IMR-90 (cell line): ENCODE measurements around the gene CA12. TPM values are rescaled to one million over a fixed set of nuclear protein-coding genes. Genes with fewer than 3 reads are reported as not detected.
A peak's percentile ranks its signal among the peaks of the same experiment; 100 is the strongest.

Source experiments
- ATAC-seq: fragments of 200-7000 bp; cut with Tn5 transposase; 2 replicates; pipeline ENCODE4 v1.9.1; 2020; ENCODE audit warnings: low read depth, mild to moderate bottlenecking, moderate library complexity
- BruUV-seq: library from RNA; stranded (reverse); fragments of 400-500 nt; replicated peaks from 2 replicates; lab custom pipeline; 2021; lab: Mats Ljungman, UMichigan
- CTCF ChIA-PET: fragments of 300-600 bp; formaldehyde crosslinking; extraction: SDS; loops from one replicate; lab custom pipeline; 2021; ENCODE audit warnings: antibody characterized with exemption; lab: Yijun Ruan, JAX
- POLR2A ChIA-PET: fragments of 300-600 bp; sonication (Branson Sonifier 250); formaldehyde crosslinking; loops from one replicate; lab custom pipeline; 2022; ENCODE audit warnings: antibody characterized with exemption; ENCODE audit not compliant: unreplicated experiment; lab: Charles Lee
- DNase-seq: peaks from one replicate; pipeline ENCODE4 v3.0.0; 2013
- H2AFZ ChIP-seq: replicated peaks from 2 replicates; pipeline ENCODE3; 2013; ENCODE audit warnings: low read length, mild to moderate bottlenecking; ENCODE audit not compliant: poor library complexity
- H2AK5ac ChIP-seq: 2 replicates; pipeline ENCODE4 v1.6.1; 2013; ENCODE audit warnings: low read depth, low read length, inconsistent platforms
- H2AK9ac ChIP-seq: replicated peaks from 2 replicates; pipeline ENCODE3; 2013; ENCODE audit warnings: mild to moderate bottlenecking, low read depth, low read length, moderate library complexity; ENCODE audit not compliant: poor library complexity
- H2BK120ac ChIP-seq: 2 replicates; pipeline ENCODE4 v1.6.1; 2013; ENCODE audit warnings: low read depth, low read length, inconsistent platforms
- H2BK15ac ChIP-seq: 3 replicates; pipeline ENCODE4 v1.6.1; 2013; ENCODE audit warnings: low read depth, low read length, inconsistent platforms
- H2BK20ac ChIP-seq: 2 replicates; pipeline ENCODE4 v1.6.1; 2013; ENCODE audit warnings: low read depth, mild to moderate bottlenecking, inconsistent platforms, low read length, moderate library complexity
- H2BK5ac ChIP-seq: 2 replicates; pipeline ENCODE4 v1.6.1; 2013; ENCODE audit warnings: mild to moderate bottlenecking, low read depth, low read length, inconsistent platforms; ENCODE audit not compliant: poor library complexity, severe bottlenecking
- H3K14ac ChIP-seq: replicated peaks from 2 replicates; pipeline ENCODE4 v1.6.1; 2013; ENCODE audit warnings: low read depth, low read length, inconsistent platforms
- H3K18ac ChIP-seq: 2 replicates; pipeline ENCODE4 v1.6.1; 2013; ENCODE audit warnings: low read depth, low read length, control low read depth
- H3K23ac ChIP-seq: 2 replicates; pipeline ENCODE4 v1.6.1; 2013; ENCODE audit warnings: low read depth, low read length, inconsistent platforms
- H3K27ac ChIP-seq: 2 replicates; pipeline ENCODE4 v1.5.1; 2013; ENCODE audit warnings: mild to moderate bottlenecking, control low read depth, low read length; ENCODE audit not compliant: insufficient read depth
- H3K27me3 ChIP-seq: 2 replicates; pipeline ENCODE4 v1.6.1; 2013; ENCODE audit warnings: low read length; ENCODE audit not compliant: control insufficient read depth, insufficient read depth
- H3K36me3 ChIP-seq: 2 replicates; pipeline ENCODE4 v1.6.1; 2013; ENCODE audit warnings: low read length, mixed read lengths; ENCODE audit not compliant: control insufficient read depth, insufficient read depth
- H3K4ac ChIP-seq: 2 replicates; pipeline ENCODE4 v1.6.1; 2013; ENCODE audit warnings: low read depth, low read length, inconsistent platforms
- H3K4me1 ChIP-seq: 2 replicates; pipeline ENCODE4 v1.6.1; 2013; ENCODE audit warnings: low read length, mixed read lengths; ENCODE audit not compliant: control insufficient read depth, insufficient read depth
- H3K4me2 ChIP-seq: 2 replicates; pipeline ENCODE4 v1.6.1; 2013; ENCODE audit warnings: low read depth, mild to moderate bottlenecking, control low read depth, low read length, moderate library complexity
- H3K4me3 ChIP-seq: 2 replicates; pipeline ENCODE4 v1.5.1; 2013; ENCODE audit warnings: low read depth, mild to moderate bottlenecking, control low read depth, low read length, moderate library complexity; ENCODE audit not compliant: insufficient read depth
- H3K56ac ChIP-seq: 2 replicates; pipeline ENCODE4 v1.6.1; 2013; ENCODE audit warnings: low read length, inconsistent platforms; ENCODE audit not compliant: insufficient read depth; ENCODE audit errors: extremely low read depth
- H3K79me1 ChIP-seq, 2 experiments: 2 replicates each; pipeline ENCODE4 v1.6.1; 2013; ENCODE audit warnings: low read length in 2 of 2, inconsistent platforms in 1 of 2, low read depth in 1 of 2
- H3K9ac ChIP-seq: 2 replicates; pipeline ENCODE4 v1.6.1; 2013; ENCODE audit warnings: low read depth, low read length, control low read depth
- H3K9me1 ChIP-seq: 2 replicates; pipeline ENCODE4 v1.6.1; 2013; ENCODE audit warnings: low read length, inconsistent platforms; ENCODE audit not compliant: insufficient read depth
- H3K9me3 ChIP-seq: 2 replicates; pipeline ENCODE4 v1.6.1; 2013; ENCODE audit warnings: low read length; ENCODE audit not compliant: control insufficient read depth, insufficient read depth
- H4K20me1 ChIP-seq: 2 replicates; pipeline ENCODE4 v1.6.1; 2013; ENCODE audit warnings: low read length, inconsistent platforms; ENCODE audit not compliant: insufficient read depth
- H4K5ac ChIP-seq: 2 replicates; pipeline ENCODE4 v1.6.1; 2013; ENCODE audit warnings: mild to moderate bottlenecking, low read depth, low read length, control low read depth
- H4K8ac ChIP-seq, 2 experiments: 2 replicates each; pipeline ENCODE4 v1.6.1; 2013; ENCODE audit warnings: low read depth in 2 of 2, low read length in 2 of 2, control low read depth in 1 of 2, inconsistent platforms in 1 of 2
- H4K91ac ChIP-seq: 2 replicates; pipeline ENCODE4 v1.6.1; 2013; ENCODE audit warnings: low read depth, low read length, inconsistent platforms; ENCODE audit not compliant: insufficient read depth
- BHLHE40 ChIP-seq: fragments of 150-350 bp; IDR thresholded peaks from 2 replicates; pipeline ENCODE4 v1.6.1; 2016; ENCODE audit warnings: mild to moderate bottlenecking, low read depth, low read length
- CEBPB ChIP-seq: IDR thresholded peaks from 2 replicates; pipeline ENCODE4 v1.6.1; 2012; ENCODE audit warnings: low read depth, low read length, improper control_type of control experiment
- CHD1 ChIP-seq: IDR thresholded peaks from 2 replicates; pipeline ENCODE4 v1.6.1; 2012; ENCODE audit warnings: low read depth, low read length, improper control_type of control experiment
- ELK1 ChIP-seq: fragments of 150-350 bp; IDR thresholded peaks from 2 replicates; pipeline ENCODE4 v1.6.1; 2016; ENCODE audit warnings: low read depth, mild to moderate bottlenecking, low read length, moderate library complexity, borderline replicate concordance
- FOS ChIP-seq: fragments of 150-350 bp; IDR thresholded peaks from 2 replicates; pipeline ENCODE4 v1.6.1; 2016; ENCODE audit warnings: low read depth, low read length
- MAFK ChIP-seq: IDR thresholded peaks from 2 replicates; pipeline ENCODE4 v1.6.1; 2012; ENCODE audit warnings: low read depth, low read length, improper control_type of control experiment
- MXI1 ChIP-seq: IDR thresholded peaks from 2 replicates; pipeline ENCODE4 v1.6.1; 2012; ENCODE audit warnings: low read depth, mild to moderate bottlenecking, low read length, moderate library complexity, borderline replicate concordance
- NFE2L2 ChIP-seq: fragments of 150-350 bp; IDR thresholded peaks from 2 replicates; pipeline ENCODE4 v1.6.1; 2016; ENCODE audit warnings: low read depth, mild to moderate bottlenecking, low read length
- POLR2A ChIP-seq: IDR thresholded peaks from 2 replicates; pipeline ENCODE4 v1.6.1; 2012; ENCODE audit warnings: mild to moderate bottlenecking, low read depth, low read length
- RCOR1 ChIP-seq: IDR thresholded peaks from 2 replicates; pipeline ENCODE4 v1.6.1; 2012; ENCODE audit warnings: mild to moderate bottlenecking, low read length, improper control_type of control experiment; ENCODE audit not compliant: insufficient replicate concordance
- RFX5 ChIP-seq: IDR thresholded peaks from 2 replicates; pipeline ENCODE4 v1.8.0; 2012; ENCODE audit warnings: low read depth, mild to moderate bottlenecking, low read length, moderate library complexity
- WGBS, 2 experiments: methylation state at CpG; one replicate each; pipeline versions ENCODE4 v1.1.5 to v1.1.7; 2013; ENCODE audit warnings: missing lambda C conversion rate in 2 of 2; ENCODE audit not compliant: insufficient read length in 1 of 2; ENCODE audit errors: extremely low coverage in 2 of 2; 5-methylcytosine and 5-hydroxymethylcytosine counted together
- dilution Hi-C: fragments of 300-500 bp; cut with HindIII; formaldehyde crosslinking; loops from one replicate; pipeline ENCODE4 v1.14.3; 2018; ENCODE audit warnings: low sequenced_read_pairs; ENCODE audit not compliant: unreplicated experiment
- in situ Hi-C: fragments of 300-500 bp; cut with MboI; formaldehyde crosslinking; loops from 3 replicates; pipeline ENCODE4 v1.14.3; 2019; ENCODE audit warnings: low sequenced_read_pairs, inconsistent platforms, mixed read lengths
- intact Hi-C: fragments of 100-400 bp; cut with micrococcal nuclease; formaldehyde crosslinking; loops from 2 replicates; pipeline ENCODE4 v1.10.0; 2022
- polyA plus RNA-seq, 3 experiments: library from polyadenylated mRNA; depleted of rRNA; stranded (reverse); fragments of >200 nt; gene quantifications; 2 replicates each; pipeline ENCODE4 v1.2.3, GENCODE V29; 2012; ENCODE audit warnings: low replicate concordance in 1 of 3
- total RNA-seq: library from RNA; depleted of rRNA; stranded (reverse); fragments of >200 nt; gene quantifications from 2 replicates; pipeline ENCODE4 v1.2.3, GENCODE V29; 2012

CA12 gene
- total and polyA plus RNA-seq, 2 of the 4 experiments (the other 2 are of a cell fraction): 33.7 to 52.6 TPM

GRCh38 chr15:63382966-63383710, 1.5 kb upstream of the CA12 start:
- peaks cover 14% of the 10 kb centered on the region for H3K4me1 ChIP-seq
- no peaks in the 10 kb centered on the region for H4K20me1 ChIP-seq
- ChIA-PET CTCF (no interaction called here), POLR2A (no interaction called here)
- 0 out of 3 replicates have a peak overlapping the region, but pooled peaks have one; percentile 30 for H2BK15ac ChIP-seq
- H2BK120ac ChIP-seq: no peak overlapping the region
- no peak overlapping the region for H2AK9ac ChIP-seq
- H3K56ac ChIP-seq: no peak overlapping the region
- H3K4me3 ChIP-seq: no peak overlapping the region
- H4K91ac ChIP-seq: no peak overlapping the region
- no peak overlapping the region for H3K18ac ChIP-seq
- H2AK5ac ChIP-seq: 0 out of 2 replicates have a peak overlapping the region, but pooled peaks have one; percentile 28
- 0 out of 4 replicates have a peak, but pooled peaks cover 0 to 3% of the 10 kb centered on the region in 2 experiments for H3K79me1 ChIP-seq
- no peak overlapping the region for H2AFZ ChIP-seq
- ATAC-seq (no peak), DNase-seq (peak; percentile 37)
- no peak overlapping the region for H4K8ac ChIP-seq
- no peak overlapping the region for H3K23ac ChIP-seq
- intact Hi-C loops (no loop called here), dilution Hi-C loops (no loop called here), in situ Hi-C loops (no loop called here)
- 33% methylated on average over 1 of the region's 10 CpGs; no CpG with 5 or more reads in 1 of the 2 experiments for WGBS, 2 experiments
- H3K27ac ChIP-seq: no peak overlapping the region
- H3K9me1 ChIP-seq: 0 out of 2 replicates have a peak, but pooled peaks cover 5% of the 10 kb centered on the region
- H2BK5ac ChIP-seq: no peak overlapping the region
- BruUV-seq: no TSS peak
- no peaks in the 10 kb centered on the region for H3K27me3 ChIP-seq
- no peak overlapping the region for H3K4me2 ChIP-seq
- H4K5ac ChIP-seq: no peak overlapping the region
- no peak overlapping the region for H3K14ac ChIP-seq
- H2BK20ac ChIP-seq: no peak overlapping the region
- 0 out of 2 replicates have a peak, but pooled peaks cover 3% of the 10 kb centered on the region for H3K9me3 ChIP-seq
- TF ChIP-seq ELK1 (no peak), RCOR1 (no peak), CHD1 (no peak), MAFK (no peak), MXI1 (no peak), NFE2L2 (no peak), CEBPB (no peak), POLR2A (no peak), BHLHE40 (no peak), RFX5 (no peak), FOS (no peak)
- H3K36me3 ChIP-seq: no peaks in the 10 kb centered on the region
- H3K9ac ChIP-seq: no peak overlapping the region
- H3K4ac ChIP-seq: no peak overlapping the region; the same call in 1 of the 2 replicates
